ENCODE data around the gene VGLL4. TPM values are rescaled to one million over a fixed set of nuclear protein-coding genes. Genes with fewer than 3 reads are reported as not detected.

The VGLL4 gene
- total RNA-seq, 4 donors from 2014 or later = 59.5 to 117 (median 80.9) TPM

GRCh38 chr3:11591002-11591355 is 52.7 kb downstream of the VGLL4 start:
- no peak overlapping the region for H3K4me3 ChIP-seq (ENCODE audit: low read depth, poor library complexity, severe bottlenecking)
- WGBS, 2 donors = 29 to 30% methylated on average over 7 of the region's 7 CpGs
- intact Hi-C loops (cut with DNase I; ENCODE audit: low total_unique reads) = no loop called here
- DNase-seq (ENCODE audit: low spot score in 2 of 2) = no peak
- TF ChIP-seq CTCF (IDR thresholded peaks at IDR 0.05) (no peak), POLR2A (IDR thresholded peaks at IDR 0.05) (no peak)

GRCh38 chr3:11589706-11590105 is 54.0 kb downstream of the VGLL4 start:
- H3K4me3 ChIP-seq (ENCODE audit: low read depth, poor library complexity, severe bottlenecking) = no peak overlapping the region
- intact Hi-C loops (cut with DNase I; ENCODE audit: low total_unique reads) = no loop called here
- TF ChIP-seq POLR2A (IDR thresholded peaks at IDR 0.05) (no peak), CTCF (IDR thresholded peaks at IDR 0.05) (no peak)
- 84% methylated on average over 11 of the region's 11 CpGs for WGBS, 2 donors
- DNase-seq (ENCODE audit: low spot score in 2 of 2) = no peak

- intact Hi-C loops (cut with DNase I; ENCODE audit: low total_unique reads) = no loop called here
- 64 to 71% methylated on average over 3 of the region's 3 CpGs for WGBS, 2 donors
- H3K4me3 ChIP-seq (ENCODE audit: low read depth, poor library complexity, severe bottlenecking) = no peak overlapping the region
- TF ChIP-seq POLR2A (IDR thresholded peaks at IDR 0.05) (no peak), CTCF (IDR thresholded peaks at IDR 0.05) (no peak)
- no peak for DNase-seq (ENCODE audit: low spot score in 2 of 2)
Measured at GRCh38 chr3:11588755-11589154, 55.0 kb downstream of the VGLL4 start.

- WGBS, 2 donors = 81 to 83% methylated on average over 5 of the region's 5 CpGs
- no peak for DNase-seq (ENCODE audit: low spot score in 2 of 2)
- intact Hi-C loops (cut with DNase I; ENCODE audit: low total_unique reads) = no loop called here
- no peak overlapping the region for H3K4me3 ChIP-seq (ENCODE audit: low read depth, poor library complexity, severe bottlenecking)
- TF ChIP-seq POLR2A (IDR thresholded peaks at IDR 0.05) (no peak), CTCF (IDR thresholded peaks at IDR 0.05) (no peak)
Measured at GRCh38 chr3:11588338-11588737, 55.4 kb downstream of the VGLL4 start.

GRCh38 chr3:11587766-11588165 is 55.9 kb downstream of the VGLL4 start:
- intact Hi-C loops (cut with DNase I; ENCODE audit: low total_unique reads) = no loop called here
- no peak for TF ChIP-seq CTCF (IDR thresholded peaks at IDR 0.05)
- TF ChIP-seq POLR2A (IDR thresholded peaks at IDR 0.05) = no peak

GRCh38 chr3:11584570-11584969 is 59.1 kb downstream of the VGLL4 start:
- TF ChIP-seq CTCF (IDR thresholded peaks at IDR 0.05) (no peak), POLR2A (IDR thresholded peaks at IDR 0.05) (no peak)
- intact Hi-C loops (cut with DNase I; ENCODE audit: low total_unique reads) = no loop called here
- no peak for DNase-seq (ENCODE audit: low spot score in 2 of 2)
- H3K4me3 ChIP-seq (ENCODE audit: low read depth, poor library complexity, severe bottlenecking) = no peak overlapping the region
- 89 to 93% methylated on average over 4 of the region's 4 CpGs for WGBS, 2 donors

More at GRCh38 chr3:11587766-11588165, 55.9 kb downstream of the VGLL4 start:
- no peak for DNase-seq (ENCODE audit: low spot score in 2 of 2)
- H3K4me3 ChIP-seq (ENCODE audit: low read depth, poor library complexity, severe bottlenecking) = no peak overlapping the region
- 90 to 95% methylated on average over 12 of the region's 12 CpGs for WGBS, 2 donors

Data from lower leg skin (tissue), 4 donors.